GM12891 (cell line): ENCODE measurements around the gene ARHGEF6.

Experiments
- POLR2AphosphoS5 ChIP-seq: IDR thresholded peaks from 2 replicates; pipeline ENCODE4 v1.6.1; 2011; ENCODE audit warnings: low read depth, low read length, control low read depth
- POU2F2 ChIP-seq: IDR thresholded peaks from 2 replicates; pipeline ENCODE4 v1.6.1; 2011; ENCODE audit warnings: low read depth, mild to moderate bottlenecking, control low read depth, low read length, moderate library complexity

DNA sequence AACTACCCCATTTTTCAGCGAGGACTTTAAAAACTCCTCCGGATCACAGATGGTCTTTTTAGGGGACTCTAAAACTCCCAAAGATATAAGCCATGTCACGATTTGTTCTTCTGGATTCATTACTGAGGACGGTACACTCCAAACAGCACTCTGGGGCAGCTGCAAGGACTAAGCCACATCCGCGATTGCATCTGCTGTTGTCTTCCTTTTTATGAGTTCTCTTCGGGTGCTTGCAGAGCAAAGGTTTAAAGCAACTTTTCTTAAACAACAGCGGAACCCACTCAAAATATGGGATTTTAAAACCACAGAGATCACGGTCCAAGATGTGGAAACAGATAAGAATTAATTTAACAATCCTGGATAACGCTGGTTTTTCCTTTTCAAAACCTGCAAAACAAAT is at the start of gene ARHGEF6:
- TF ChIP-seq POU2F2 (no peak), POLR2AphosphoS5 (no peak)
